ENCODE results near the gene CYB5R4. TPM values are rescaled to one million over a fixed set of nuclear protein-coding genes. Genes with fewer than 3 reads are reported as not detected.
"Not testable (repeated sequence)": the region's sequence is repeated elsewhere in the genome, so short reads cannot be mapped to it uniquely, and the experiment has no call there.

The CYB5R4 gene
- polyA plus RNA-seq, 1 donor from 2014 or later: 18.0 TPM

GRCh38 chr6:83927470-83927869 is 68.0 kb downstream of the CYB5R4 start:
- Histone ChIP-seq H3K27me3 (ENCODE audit: insufficient read depth, low read depth, low read length) (no peaks in the 10 kb centered on the region), H3K4me2 (ENCODE audit: low read length) (no peak overlapping the region), H3F3A (ENCODE audit: insufficient read depth, low read length, poor library complexity, severe bottlenecking) (no peaks in the 10 kb centered on the region), H3K9me2 (ENCODE audit: insufficient read depth, low read length) (no peaks in the 10 kb centered on the region), H3K36me3 (ENCODE audit: insufficient read depth, low read length) (no peaks in the 10 kb centered on the region), H3K9me3 (ENCODE audit: low read length) (no peaks in the 10 kb centered on the region), H2AFZ (ENCODE audit: low read depth, low read length) (no peak overlapping the region), H3K9ac (ENCODE audit: low read length) (no peak overlapping the region), H3K27ac (ENCODE audit: low read length) (no peak overlapping the region), H3K79me2 (replicated peaks; ENCODE audit: insufficient read depth, low read length) (no peaks in the 10 kb centered on the region), H3K4me3 (ENCODE audit: low read length) (no peak overlapping the region), H4K20me1 (ENCODE audit: insufficient read depth) (no peaks in the 10 kb centered on the region)
- TF ChIP-seq MXI1 (conservative IDR thresholded peaks at IDR 0.05; ENCODE audit: poor library complexity, severe bottlenecking) (no peak), EP300 (conservative IDR thresholded peaks at IDR 0.05; ENCODE audit: poor library complexity, severe bottlenecking) (no peak), TAF1 (IDR thresholded peaks at IDR 0.05; ENCODE audit: low read depth) (no peak)

- Histone ChIP-seq H3K9me3 (ENCODE audit: low read length) (no peaks in the 10 kb centered on the region), H3K79me2 (replicated peaks; ENCODE audit: insufficient read depth, low read length) (no peaks in the 10 kb centered on the region), H3K4me3 (ENCODE audit: low read length) (no peak overlapping the region), H3K9me2 (ENCODE audit: insufficient read depth, low read length) (no peaks in the 10 kb centered on the region), H3F3A (ENCODE audit: insufficient read depth, low read length, poor library complexity, severe bottlenecking) (no peaks in the 10 kb centered on the region), H3K27ac (ENCODE audit: low read length) (no peak overlapping the region), H2AFZ (ENCODE audit: low read depth, low read length) (no peak overlapping the region), H3K36me3 (ENCODE audit: insufficient read depth, low read length) (no peaks in the 10 kb centered on the region), H3K27me3 (ENCODE audit: insufficient read depth, low read depth, low read length) (no peaks in the 10 kb centered on the region), H4K20me1 (ENCODE audit: insufficient read depth) (no peaks in the 10 kb centered on the region), H3K4me2 (ENCODE audit: low read length) (no peak overlapping the region), H3K9ac (ENCODE audit: low read length) (no peak overlapping the region)
- TF ChIP-seq SMC3 (conservative IDR thresholded peaks at IDR 0.05; ENCODE audit: poor library complexity) (no peak), TAF1 (IDR thresholded peaks at IDR 0.05; ENCODE audit: low read depth) (no peak), MXI1 (conservative IDR thresholded peaks at IDR 0.05; ENCODE audit: poor library complexity, severe bottlenecking) (no peak), RAD21 (conservative IDR thresholded peaks at IDR 0.05) (no peak), REST (IDR thresholded peaks at IDR 0.05; ENCODE audit: borderline replicate concordance) (no peak), POLR2AphosphoS5 (IDR thresholded peaks at IDR 0.05) (no peak), EZH2 (IDR thresholded peaks at IDR 0.05; ENCODE audit: borderline replicate concordance, insufficient read depth, low read length, poor library complexity, severe bottlenecking) (no peak), EP300 (conservative IDR thresholded peaks at IDR 0.05; ENCODE audit: poor library complexity, severe bottlenecking) (no peak)
- TF ChIP-seq, protein P1, sequence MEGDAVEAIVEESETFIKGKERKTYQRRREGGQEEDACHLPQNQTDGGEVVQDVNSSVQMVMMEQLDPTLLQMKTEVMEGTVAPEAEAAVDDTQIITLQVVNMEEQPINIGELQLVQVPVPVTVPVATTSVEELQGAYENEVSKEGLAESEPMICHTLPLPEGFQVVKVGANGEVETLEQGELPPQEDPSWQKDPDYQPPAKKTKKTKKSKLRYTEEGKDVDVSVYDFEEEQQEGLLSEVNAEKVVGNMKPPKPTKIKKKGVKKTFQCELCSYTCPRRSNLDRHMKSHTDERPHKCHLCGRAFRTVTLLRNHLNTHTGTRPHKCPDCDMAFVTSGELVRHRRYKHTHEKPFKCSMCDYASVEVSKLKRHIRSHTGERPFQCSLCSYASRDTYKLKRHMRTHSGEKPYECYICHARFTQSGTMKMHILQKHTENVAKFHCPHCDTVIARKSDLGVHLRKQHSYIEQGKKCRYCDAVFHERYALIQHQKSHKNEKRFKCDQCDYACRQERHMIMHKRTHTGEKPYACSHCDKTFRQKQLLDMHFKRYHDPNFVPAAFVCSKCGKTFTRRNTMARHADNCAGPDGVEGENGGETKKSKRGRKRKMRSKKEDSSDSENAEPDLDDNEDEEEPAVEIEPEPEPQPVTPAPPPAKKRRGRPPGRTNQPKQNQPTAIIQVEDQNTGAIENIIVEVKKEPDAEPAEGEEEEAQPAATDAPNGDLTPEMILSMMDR (IDR thresholded peaks at IDR 0.05; ENCODE audit: poor library complexity, severe bottlenecking): no peak
Observed at GRCh38 chr6:83928286-83928685, 68.8 kb downstream of the CYB5R4 start.

DNA sequence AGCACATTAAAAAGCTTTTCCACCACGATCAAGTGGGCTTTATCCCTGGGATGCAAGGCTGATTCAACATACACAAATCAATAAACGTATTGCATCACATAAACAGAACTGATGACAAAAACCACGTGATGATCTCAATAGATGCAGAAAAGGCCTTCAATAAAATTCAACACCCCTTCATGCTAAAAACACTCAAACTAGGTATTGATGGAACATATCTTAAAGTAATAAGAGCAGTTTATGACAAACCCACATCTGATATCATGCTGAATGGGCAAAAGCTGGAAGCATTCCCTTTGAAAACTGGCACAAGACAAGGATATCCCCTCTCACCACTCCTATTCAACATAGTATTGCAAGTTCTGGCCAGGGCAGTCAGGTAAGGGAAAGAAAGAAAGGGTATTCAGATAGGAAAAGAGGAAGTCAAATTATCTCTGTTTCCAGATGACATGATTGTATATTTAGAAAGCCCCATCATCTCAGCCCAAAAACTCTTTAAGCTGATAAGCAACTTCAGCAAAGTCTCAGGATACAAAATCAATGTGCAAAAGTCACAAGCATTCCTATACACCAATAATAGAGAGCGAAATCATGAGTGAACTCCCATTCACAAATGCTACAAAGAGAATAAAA is 86.8 kb downstream of the CYB5R4 start:
- not testable (repeated sequence) for H3K27ac ChIP-seq (ENCODE audit: low read length); H3K4me3 ChIP-seq (ENCODE audit: low read length); H3K9ac ChIP-seq (ENCODE audit: low read length); H3K79me2 ChIP-seq (replicated peaks; ENCODE audit: insufficient read depth, low read length); H2AFZ ChIP-seq (ENCODE audit: low read depth, low read length); H3K9me2 ChIP-seq (ENCODE audit: insufficient read depth, low read length); H3F3A ChIP-seq (ENCODE audit: insufficient read depth, low read length, poor library complexity, severe bottlenecking); H3K27me3 ChIP-seq (ENCODE audit: insufficient read depth, low read depth, low read length); H4K20me1 ChIP-seq (ENCODE audit: insufficient read depth); H3K4me2 ChIP-seq (ENCODE audit: low read length); H3K36me3 ChIP-seq (ENCODE audit: insufficient read depth, low read length); H3K9me3 ChIP-seq (ENCODE audit: low read length)

- H3K27ac ChIP-seq (ENCODE audit: low read length); H3K27me3 ChIP-seq (ENCODE audit: insufficient read depth, low read depth, low read length); H3K9ac ChIP-seq (ENCODE audit: low read length); H3K36me3 ChIP-seq (ENCODE audit: insufficient read depth, low read length); H3K4me2 ChIP-seq (ENCODE audit: low read length); H3F3A ChIP-seq (ENCODE audit: insufficient read depth, low read length, poor library complexity, severe bottlenecking); H3K9me3 ChIP-seq (ENCODE audit: low read length); H3K79me2 ChIP-seq (replicated peaks; ENCODE audit: insufficient read depth, low read length); H3K4me3 ChIP-seq (ENCODE audit: low read length); H4K20me1 ChIP-seq (ENCODE audit: insufficient read depth); H3K9me2 ChIP-seq (ENCODE audit: insufficient read depth, low read length); H2AFZ ChIP-seq (ENCODE audit: low read depth, low read length): not testable (repeated sequence)
Observed at GRCh38 chr6:83947983-83948382, 88.5 kb downstream of the CYB5R4 start.
